ENCODE results near the gene ACSF2. TPM values are rescaled to one million over a fixed set of nuclear protein-coding genes. Genes with fewer than 3 reads are reported as not detected.

ACSF2 gene
- polyA plus RNA-seq, 1 experiment: 52.1 TPM

- CTCF ChIA-PET: interaction anchor here (0.9 kb wide), 1 partner anchor 20 kb away, joined by 3 read pairs; no protein-coding TSS in a partner anchor
- no peak overlapping the region for H3K27ac ChIP-seq (ENCODE audit: low read depth, low read length)
- TF ChIP-seq, protein P1, sequence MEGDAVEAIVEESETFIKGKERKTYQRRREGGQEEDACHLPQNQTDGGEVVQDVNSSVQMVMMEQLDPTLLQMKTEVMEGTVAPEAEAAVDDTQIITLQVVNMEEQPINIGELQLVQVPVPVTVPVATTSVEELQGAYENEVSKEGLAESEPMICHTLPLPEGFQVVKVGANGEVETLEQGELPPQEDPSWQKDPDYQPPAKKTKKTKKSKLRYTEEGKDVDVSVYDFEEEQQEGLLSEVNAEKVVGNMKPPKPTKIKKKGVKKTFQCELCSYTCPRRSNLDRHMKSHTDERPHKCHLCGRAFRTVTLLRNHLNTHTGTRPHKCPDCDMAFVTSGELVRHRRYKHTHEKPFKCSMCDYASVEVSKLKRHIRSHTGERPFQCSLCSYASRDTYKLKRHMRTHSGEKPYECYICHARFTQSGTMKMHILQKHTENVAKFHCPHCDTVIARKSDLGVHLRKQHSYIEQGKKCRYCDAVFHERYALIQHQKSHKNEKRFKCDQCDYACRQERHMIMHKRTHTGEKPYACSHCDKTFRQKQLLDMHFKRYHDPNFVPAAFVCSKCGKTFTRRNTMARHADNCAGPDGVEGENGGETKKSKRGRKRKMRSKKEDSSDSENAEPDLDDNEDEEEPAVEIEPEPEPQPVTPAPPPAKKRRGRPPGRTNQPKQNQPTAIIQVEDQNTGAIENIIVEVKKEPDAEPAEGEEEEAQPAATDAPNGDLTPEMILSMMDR (IDR thresholded peaks at IDR 0.05; ENCODE audit: low read depth, low read length): no peak
- H3K27me3 ChIP-seq (ENCODE audit: control insufficient read depth, insufficient read depth, low read length): peaks cover 35% of the 10 kb centered on the region
- H3K9me3 ChIP-seq (ENCODE audit: control insufficient read depth, insufficient read depth, low read length): no peaks in the 10 kb centered on the region
- DNase-seq (ENCODE audit: low read depth, low spot score): no peak
- no peak overlapping the region for H3K4me3 ChIP-seq (ENCODE audit: low read depth, low read length)
- POLR2A ChIA-PET: no interaction called here
These were observed 95.5 kb downstream of the ACSF2 start for GRCh38 chr17:50521514-50521913.

DNA sequence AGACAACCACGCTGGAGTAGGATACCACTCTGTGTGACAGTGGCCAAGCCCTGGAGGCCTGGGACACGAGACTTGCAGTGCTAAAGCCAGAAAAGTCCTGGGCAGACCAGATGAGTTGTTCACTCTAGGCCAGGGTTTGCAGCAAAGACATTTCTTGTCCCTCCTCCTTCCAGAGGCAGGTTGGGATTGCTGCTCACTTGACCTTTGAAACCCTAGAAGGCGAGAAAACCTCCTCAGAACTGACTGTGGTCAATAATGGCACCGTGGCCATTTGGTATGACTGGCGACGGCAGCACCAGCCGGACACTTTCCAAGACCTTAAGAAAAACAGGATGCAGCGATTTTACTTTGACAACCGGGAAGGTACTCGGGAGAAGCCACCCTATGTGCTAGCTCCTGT is 96.7 kb downstream of the ACSF2 start:
- Histone ChIP-seq H3K9me3 (ENCODE audit: control insufficient read depth, insufficient read depth, low read length) (no peaks in the 10 kb centered on the region), H3K4me3 (ENCODE audit: low read depth, low read length) (no peak overlapping the region), H3K27ac (ENCODE audit: low read depth, low read length) (no peak overlapping the region), H3K27me3 (ENCODE audit: control insufficient read depth, insufficient read depth, low read length) (peaks cover 34% of the 10 kb centered on the region)
- CTCF ChIA-PET: interaction anchor here (0.8 kb wide), 1 partner anchor 45 kb away, joined by 6 read pairs; no protein-coding TSS in a partner anchor
- POLR2A ChIA-PET: no interaction called here
- TF ChIP-seq, protein P1 (IDR thresholded peaks at IDR 0.05; ENCODE audit: low read depth, low read length): no peak
- no peak for DNase-seq (ENCODE audit: low read depth, low spot score)

DNA sequence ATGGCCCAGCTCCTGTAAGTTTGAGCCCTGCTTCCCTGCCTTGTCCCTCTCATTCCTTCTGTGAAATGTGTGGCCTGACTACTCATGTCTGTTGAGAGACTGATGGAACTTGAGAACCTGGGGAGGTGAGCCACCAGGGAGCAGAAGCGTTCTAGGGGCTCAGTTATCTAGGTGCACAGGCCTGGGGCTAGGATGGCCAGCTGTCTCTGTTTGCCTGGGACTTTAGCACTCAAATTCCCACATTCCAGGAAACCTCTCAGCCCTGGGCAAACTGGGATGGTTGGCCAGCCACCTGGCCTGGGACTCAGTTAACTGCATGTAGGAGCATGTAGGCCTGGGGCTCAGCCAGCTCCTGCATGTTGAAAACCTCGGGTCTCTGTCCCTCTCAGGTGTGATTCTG is 97.2 kb downstream of the ACSF2 start:
- Histone ChIP-seq H3K27ac (ENCODE audit: low read depth, low read length) (no peak overlapping the region), H3K27me3 (ENCODE audit: control insufficient read depth, insufficient read depth, low read length) (peaks cover 35% of the 10 kb centered on the region), H3K4me3 (ENCODE audit: low read depth, low read length) (no peak overlapping the region), H3K9me3 (ENCODE audit: control insufficient read depth, insufficient read depth, low read length) (no peaks in the 10 kb centered on the region)
- DNase-seq (ENCODE audit: low read depth, low spot score): no peak
- POLR2A ChIA-PET: no interaction called here
- TF ChIP-seq, protein P1 (IDR thresholded peaks at IDR 0.05; ENCODE audit: low read depth, low read length): no peak
- CTCF ChIA-PET: interaction anchor here (0.8 kb wide), 1 partner anchor 45 kb away, joined by 6 read pairs; no protein-coding TSS in a partner anchor

Small RNA genes lying within 50 kb of the gene (small RNA-seq; reads per million reads assigned to genes)
- not detected for gene RF00019 (ENCODE audit: insufficient read length, low read depth)

Other genes starting within 250 kb of the ACSF2 start
- 1,356 and 3,120 TPM in 2 replicates for gene COL1A1, start 224.6 kb upstream of the ACSF2 start, polyA plus RNA-seq (2011; rRNA removed)
- gene TMEM92, start 151.8 kb upstream of the ACSF2 start, polyA plus RNA-seq (2011; rRNA removed): 0.47 and 0.96 TPM in 2 replicates
- gene XYLT2, start 80.1 kb upstream of the ACSF2 start, polyA plus RNA-seq (2011; rRNA removed): 13.5 and 19.0 TPM in 2 replicates
- 106 and 116 TPM in 2 replicates for gene MRPL27, start 53.0 kb upstream of the ACSF2 start, polyA plus RNA-seq (2011; rRNA removed)
- 2.2 and 2.5 TPM in 2 replicates for gene EME1, start 53.0 kb upstream of the ACSF2 start, polyA plus RNA-seq (2011; rRNA removed)
- gene LRRC59, start 28.7 kb upstream of the ACSF2 start, polyA plus RNA-seq (2011; rRNA removed): 143 and 145 TPM in 2 replicates
- not detected in 2 replicates for gene CHAD, start 42.7 kb downstream of the ACSF2 start, polyA plus RNA-seq (2011; rRNA removed)
- 15.5 and 17.5 TPM in 2 replicates for gene RSAD1, start 52.6 kb downstream of the ACSF2 start, polyA plus RNA-seq (2011; rRNA removed)
- 0.11 and 0.17 TPM in 2 replicates for gene MYCBPAP, start 82.2 kb downstream of the ACSF2 start, polyA plus RNA-seq (2011; rRNA removed)
- not detected in 2 replicates for gene EPN3, start 106.5 kb downstream of the ACSF2 start, polyA plus RNA-seq (2011; rRNA removed)
- 17.1 and 25.1 TPM in 2 replicates for gene SPATA20, start 121.0 kb downstream of the ACSF2 start, polyA plus RNA-seq (2011; rRNA removed)
- gene CACNA1G, start 134.5 kb downstream of the ACSF2 start, polyA plus RNA-seq (2011; rRNA removed): 0.05 TPM in 1 of 2 replicates, not detected in the other
- gene ABCC3, start 208.7 kb downstream of the ACSF2 start, polyA plus RNA-seq (2011; rRNA removed): 21.5 and 21.7 TPM in 2 replicates

Measured in AG04450 (cell line).